Measurements from ENCODE around the gene IYD.

DNA sequence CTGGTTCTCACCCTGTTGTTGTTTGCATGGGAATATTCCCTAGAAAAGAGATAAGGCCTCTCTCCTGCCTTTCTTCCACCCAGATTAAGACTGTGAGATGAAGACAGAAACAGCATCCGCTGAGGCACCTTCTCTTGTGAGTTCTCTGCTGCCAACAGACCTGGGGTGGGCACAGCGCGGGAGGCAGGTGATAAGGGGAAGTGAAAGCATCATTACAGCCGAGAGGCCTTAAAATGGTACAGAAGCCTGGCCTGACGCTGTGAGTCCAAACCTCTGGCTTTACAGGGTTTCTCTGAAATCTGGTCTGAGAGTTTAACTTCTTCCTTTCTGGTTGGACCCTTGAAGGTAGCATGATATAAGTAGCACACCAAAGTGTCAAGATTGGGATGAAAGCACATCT lies 21.0 kb upstream of the IYD start:
- TF ChIP-seq, protein P1, sequence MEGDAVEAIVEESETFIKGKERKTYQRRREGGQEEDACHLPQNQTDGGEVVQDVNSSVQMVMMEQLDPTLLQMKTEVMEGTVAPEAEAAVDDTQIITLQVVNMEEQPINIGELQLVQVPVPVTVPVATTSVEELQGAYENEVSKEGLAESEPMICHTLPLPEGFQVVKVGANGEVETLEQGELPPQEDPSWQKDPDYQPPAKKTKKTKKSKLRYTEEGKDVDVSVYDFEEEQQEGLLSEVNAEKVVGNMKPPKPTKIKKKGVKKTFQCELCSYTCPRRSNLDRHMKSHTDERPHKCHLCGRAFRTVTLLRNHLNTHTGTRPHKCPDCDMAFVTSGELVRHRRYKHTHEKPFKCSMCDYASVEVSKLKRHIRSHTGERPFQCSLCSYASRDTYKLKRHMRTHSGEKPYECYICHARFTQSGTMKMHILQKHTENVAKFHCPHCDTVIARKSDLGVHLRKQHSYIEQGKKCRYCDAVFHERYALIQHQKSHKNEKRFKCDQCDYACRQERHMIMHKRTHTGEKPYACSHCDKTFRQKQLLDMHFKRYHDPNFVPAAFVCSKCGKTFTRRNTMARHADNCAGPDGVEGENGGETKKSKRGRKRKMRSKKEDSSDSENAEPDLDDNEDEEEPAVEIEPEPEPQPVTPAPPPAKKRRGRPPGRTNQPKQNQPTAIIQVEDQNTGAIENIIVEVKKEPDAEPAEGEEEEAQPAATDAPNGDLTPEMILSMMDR (IDR thresholded peaks at IDR 0.05): no peak
- no peak for TF ChIP-seq POLR2A (IDR thresholded peaks at IDR 0.05)

Measured in breast epithelium (tissue), 3 donors.